GM23338 (cell line): ENCODE measurements around the gene SMR3B. TPM values are rescaled to one million over a fixed set of nuclear protein-coding genes. Genes with fewer than 3 reads are reported as not detected.

ENCODE experiments used
- ATAC-seq: fragments of 200-7000 bp; cut with Tn5 transposase; 3 replicates; pipeline ENCODE4 v1.9.1; 2020
- DNase-seq: peaks from one replicate; pipeline ENCODE4 v3.0.0-alpha.2; 2015; ENCODE audit warnings: low spot score
- H2AFZ ChIP-seq: fragments of 200-600 bp; sonication (generic); 2 replicates; pipeline ENCODE4 v1.8.0; 2016; ENCODE audit warnings: antibody characterized with exemption, mild to moderate bottlenecking, moderate library complexity
- H3F3A ChIP-seq: fragments of 200-600 bp; sonication (generic); replicated peaks from 2 replicates; pipeline ENCODE4 v1.8.0; 2017; ENCODE audit warnings: antibody characterized with exemption, mixed run types, low read depth
- H3K27ac ChIP-seq: fragments of 200-600 bp; sonication (generic); 2 replicates; pipeline ENCODE4 v1.6.1; 2016; ENCODE audit warnings: low read depth
- H3K27me3 ChIP-seq: fragments of 200-600 bp; sonication (generic); 2 replicates; pipeline ENCODE4 v1.8.0; 2016; ENCODE audit warnings: mild to moderate bottlenecking, mixed run types, moderate library complexity; ENCODE audit not compliant: insufficient read depth
- H3K36me3 ChIP-seq: fragments of 200-600 bp; sonication (generic); 2 replicates; pipeline ENCODE4 v1.8.0; 2016; ENCODE audit warnings: mild to moderate bottlenecking; ENCODE audit not compliant: insufficient read depth
- H3K4me1 ChIP-seq: fragments of 200-600 bp; sonication (generic); 2 replicates; pipeline ENCODE4 v1.8.0; 2016; ENCODE audit warnings: mild to moderate bottlenecking, moderate library complexity; ENCODE audit not compliant: insufficient read depth
- H3K4me2 ChIP-seq: fragments of 200-600 bp; sonication (generic); 2 replicates; pipeline ENCODE4 v1.7.1; 2017; ENCODE audit warnings: mixed run types
- H3K4me3 ChIP-seq: fragments of 200-600 bp; sonication (generic); 2 replicates; pipeline ENCODE4 v1.6.1; 2016; ENCODE audit warnings: mixed run types
- H3K79me2 ChIP-seq: fragments of 200-600 bp; sonication (generic); replicated peaks from 2 replicates; pipeline ENCODE4 v1.8.0; 2017; ENCODE audit warnings: mild to moderate bottlenecking; ENCODE audit not compliant: insufficient read depth
- H3K9me2 ChIP-seq: fragments of 200-600 bp; sonication (generic); 2 replicates; pipeline ENCODE4 v1.8.0; 2017; ENCODE audit not compliant: insufficient read depth
- H4K20me1 ChIP-seq: fragments of 200-600 bp; sonication (generic); replicated peaks from 2 replicates; pipeline ENCODE4 v1.8.0; 2017; ENCODE audit warnings: mild to moderate bottlenecking; ENCODE audit not compliant: insufficient read depth
- H3K27ac Mint-ChIP-seq: 2 replicates; pipeline ENCODE4 v1.8.0; 2020; ENCODE audit warnings: inconsistent platforms, mild to moderate bottlenecking, moderate library complexity, mixed read lengths
- H3K27me3 Mint-ChIP-seq: 3 replicates; pipeline ENCODE4 v1.8.0; 2022; ENCODE audit warnings: low read depth, mild to moderate bottlenecking, moderate library complexity, mixed read lengths, inconsistent platforms; ENCODE audit not compliant: insufficient read depth, poor library complexity
- H3K36me3 Mint-ChIP-seq: 3 replicates; pipeline ENCODE4 v1.8.0; 2021; ENCODE audit warnings: low read depth, mild to moderate bottlenecking, inconsistent platforms, moderate library complexity, mixed read lengths
- H3K4me1 Mint-ChIP-seq: 3 replicates; pipeline ENCODE4 v1.8.0; 2020; ENCODE audit warnings: mild to moderate bottlenecking, inconsistent platforms, mixed read lengths
- H3K4me3 Mint-ChIP-seq: 3 replicates; pipeline ENCODE4 v1.8.0; 2021; ENCODE audit warnings: moderate library complexity, mild to moderate bottlenecking, inconsistent platforms, mixed read lengths
- H3K9me3 Mint-ChIP-seq: 3 replicates; pipeline ENCODE4 v1.8.0; 2020; ENCODE audit warnings: moderate library complexity, mild to moderate bottlenecking, inconsistent platforms, mixed read lengths
- CREB1 ChIP-seq: fragments of 250-450 bp; sonication (Bioruptor Pico); IDR thresholded peaks from 2 replicates; pipeline ENCODE4 v1.5.0; 2020; ENCODE audit warnings: low read depth, mild to moderate bottlenecking, moderate library complexity
- CTCF ChIP-seq, 2 experiments: fragments of 200-600 bp in 1 of 2; sonication (generic) in 1 of 2; conservative IDR thresholded peaks; 2 replicates each; pipeline versions ENCODE4 v1.5.1 to v1.6.1; 2016 to 2017; ENCODE audit warnings: antibody characterized with exemption in 2 of 2, low read depth in 2 of 2, mild to moderate bottlenecking in 2 of 2, moderate library complexity in 1 of 2
- EZH2 ChIP-seq: fragments of 200-600 bp; sonication (generic); IDR thresholded peaks from one replicate; pipeline ENCODE4 v1.8.0; 2017; ENCODE audit warnings: antibody characterized with exemption, mild to moderate bottlenecking, low read depth; ENCODE audit not compliant: unreplicated experiment
- EZH2phosphoT487 ChIP-seq: fragments of 200-600 bp; sonication (generic); IDR thresholded peaks from one replicate; pipeline ENCODE4 v1.8.1; 2018; ENCODE audit warnings: antibody characterized with exemption; ENCODE audit not compliant: unreplicated experiment
- JUNB ChIP-seq: IDR thresholded peaks from one replicate; pipeline ENCODE4 v1.6.1; 2016; ENCODE audit warnings: antibody characterized with exemption; ENCODE audit not compliant: unreplicated experiment
- NANOG ChIP-seq: IDR thresholded peaks from 2 replicates; pipeline ENCODE4 v1.6.1; 2016; ENCODE audit warnings: antibody characterized with exemption, borderline replicate concordance
- POLR2AphosphoS5 ChIP-seq: IDR thresholded peaks from 2 replicates; pipeline ENCODE4 v1.6.1; 2016; ENCODE audit warnings: antibody characterized with exemption, low read depth
- REST ChIP-seq: IDR thresholded peaks from one replicate; pipeline ENCODE4 v1.6.1; 2018; ENCODE audit warnings: antibody characterized with exemption; ENCODE audit not compliant: unreplicated experiment
- STAT1 ChIP-seq: IDR thresholded peaks from one replicate; pipeline ENCODE4 v1.6.1; 2016; ENCODE audit warnings: antibody characterized with exemption; ENCODE audit not compliant: unreplicated experiment
- ZNF114 ChIP-seq: fragments of 250-450 bp; sonication (Bioruptor Pico); IDR thresholded peaks from 2 replicates; pipeline ENCODE4 v1.5.0; 2020; ENCODE audit warnings: mild to moderate bottlenecking, moderate library complexity
- ZNF331 ChIP-seq: fragments of 250-450 bp; sonication (Bioruptor Pico); IDR thresholded peaks from 2 replicates; pipeline ENCODE4 v1.5.0; 2020; ENCODE audit warnings: low read depth, mild to moderate bottlenecking, moderate library complexity
- ZNF462 ChIP-seq: fragments of 250-450 bp; sonication (Bioruptor Pico); IDR thresholded peaks from 2 replicates; pipeline ENCODE4 v1.5.0; 2020; ENCODE audit warnings: mild to moderate bottlenecking, moderate library complexity
- polyA plus RNA-seq: library from polyadenylated mRNA; unstranded; fragments of >200 nt; fragmentation: Nextera tagmentation; extraction: Ambion mirVana; gene quantifications from 2 replicates; pipeline ENCODE4 v1.2.1, GENCODE V29; 2016
- total RNA-seq: library from RNA; depleted of rRNA; stranded (reverse); fragments of >200 nt; shearing (Covaris generic); gene quantifications from 2 replicates; pipeline ENCODE4 v1.2.3, GENCODE V29; 2014

SMR3B gene
- total and polyA plus RNA-seq, 2 experiments from 2014 or later = not detected

- no peak for TF ChIP-seq REST
- no peak for TF ChIP-seq CREB1
- TF ChIP-seq STAT1 = no peak
- TF ChIP-seq ZNF331 (CRISPR knock-in tag) = no peak
- TF ChIP-seq JUNB = no peak
- no peak for TF ChIP-seq POLR2AphosphoS5
- TF ChIP-seq ZNF114 = no peak
Observed at GRCh38 chr4:70367813-70368212, 15.1 kb upstream of the SMR3B start (continued).

- Histone ChIP-seq H3F3A (no peaks in the 10 kb centered on the region), H3K4me1 (no peaks in the 10 kb centered on the region; the same call in 1 of the 2 replicates), H2AFZ (no peak overlapping the region), H3K27ac (no peak overlapping the region), H3K36me3 (no peaks in the 10 kb centered on the region), H4K20me1 (no peaks in the 10 kb centered on the region), H3K4me3 (no peak overlapping the region), H3K9me2 (no peaks in the 10 kb centered on the region), H3K79me2 (no peaks in the 10 kb centered on the region), H3K27me3 (no peaks in the 10 kb centered on the region), H3K4me2 (no peak overlapping the region)
- Mint-ChIP-seq H3K36me3 (no peaks in the 10 kb centered on the region), H3K27ac (no peak overlapping the region), H3K27me3 (no peaks in the 10 kb centered on the region), H3K9me3 (no peaks in the 10 kb centered on the region; the same call in 2 of the 3 replicates), H3K4me3 (no peak overlapping the region), H3K4me1 (no peaks in the 10 kb centered on the region)
- DNase-seq (no peak), ATAC-seq (no peak)
- TF ChIP-seq NANOG (no peak), JUNB (no peak), ZNF331 (CRISPR knock-in tag) (no peak), ZNF462 (CRISPR knock-in tag) (no peak), POLR2AphosphoS5 (no peak), STAT1 (no peak), ZNF114 (no peak), EZH2 (no peak), CREB1 (no peak), EZH2phosphoT487 (no peak), CTCF (conservative IDR thresholded peaks at IDR 0.05; ENCODE audit: low read depth in 2 of 2) (no peak)
Observed at GRCh38 chr4:70371987-70372386, 10.9 kb upstream of the SMR3B start.
